ENCODE measurements around the gene SYNJ1.

DNA sequence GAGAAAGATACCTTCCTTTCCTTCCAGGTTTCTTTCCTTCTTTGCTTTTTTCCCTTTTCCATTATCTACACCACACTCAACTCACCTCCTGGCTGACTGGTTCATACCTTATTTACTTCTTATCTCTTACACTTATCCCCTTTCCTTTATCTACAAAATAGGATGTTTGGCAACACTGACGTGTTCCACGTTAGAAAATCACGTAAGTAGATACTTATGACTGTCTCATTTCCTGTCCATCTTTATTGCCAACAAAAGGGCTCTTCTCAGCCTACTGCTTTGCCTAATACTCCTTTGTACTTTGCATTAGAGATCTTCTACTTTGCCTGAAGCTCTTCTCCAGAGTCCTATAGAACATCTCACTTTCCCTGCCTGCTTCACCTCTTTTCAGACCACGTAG, 25.1 kb downstream of the SYNJ1 start:
- no peak for TF ChIP-seq CTCF (IDR thresholded peaks at IDR 0.05)
- no peak for TF ChIP-seq POLR2A (IDR thresholded peaks at IDR 0.05)
